Hepatocyte (in vitro differentiated cells): ENCODE results near the gene SPO11.

ENCODE experiments used
- CTCF ChIP-seq: fragments of 200-600 bp; sonication (generic); IDR thresholded peaks from 2 replicates; pipeline ENCODE4 v1.5.1; 2016; ENCODE audit warnings: antibody characterized with exemption, mild to moderate bottlenecking; ENCODE audit not compliant: poor library complexity
- EZH2 ChIP-seq: fragments of 200-600 bp; sonication (generic); IDR thresholded peaks from 2 replicates; pipeline ENCODE4 v1.6.1; 2016; ENCODE audit warnings: antibody characterized with exemption, mild to moderate bottlenecking, borderline replicate concordance

DNA sequence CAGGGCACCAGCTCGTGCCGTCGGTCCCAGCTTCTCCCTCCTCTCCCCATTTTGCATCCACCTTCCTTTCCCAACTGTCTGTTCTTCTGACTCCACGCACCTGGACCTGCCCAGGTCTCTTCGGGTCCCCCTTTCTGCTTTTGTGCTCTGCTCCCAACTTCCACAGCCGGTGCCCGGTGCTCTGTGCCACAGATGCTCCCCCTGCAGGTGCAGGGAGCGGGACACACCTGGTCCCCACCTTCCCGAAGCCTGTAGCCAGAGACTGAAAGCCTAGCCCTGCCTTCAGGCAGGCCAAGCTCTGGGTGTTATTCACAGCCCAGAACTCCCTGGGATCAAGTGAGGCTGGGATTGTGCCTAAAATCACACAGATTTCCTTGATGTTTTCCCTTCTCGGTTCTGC is 38.6 kb upstream of the SPO11 start:
- TF ChIP-seq CTCF = no peak
- no peak for TF ChIP-seq EZH2
